GM18867 (cell line): ENCODE measurements around the gene POLR1C.

ENCODE experiments used
- ATAC-seq: cut with Tn5 transposase; IDR thresholded peaks from one replicate; pipeline ENCODE4 v1.9.1; 2021; ENCODE audit warnings: mild to moderate bottlenecking, moderate library complexity; ENCODE audit not compliant: unreplicated experiment

Gene POLR1C

GRCh38 chr6:43559328-43559727, 42.4 kb downstream of the POLR1C start:
- no peak for ATAC-seq

GRCh38 chr6:43570876-43571441, 54.1 kb downstream of the POLR1C start:
- ATAC-seq = no peak
